Hematopoietic multipotent progenitor cell treated with erythropoietin and hydrocortisone succinate and interleukin-3 and kit ligand, for 17 days (in vitro differentiated cells): ENCODE results near the gene SAP30.

Source experiments
- DNase-seq: peaks from one replicate; pipeline ENCODE4 v3.0.0-alpha.2; 2015; ENCODE audit warnings: low spot score

SAP30 gene

GRCh38 chr4:173370477-173371291 lies at the start of gene SAP30:
TSS of gene SAP30 (plus strand) at chr4:173370954. CDS start at chr4:173371183, 229 bp downstream.
- peak; percentile 97 for DNase-seq

- no peak for DNase-seq
Observed at GRCh38 chr4:173325007-173325736, 45.6 kb upstream of the SAP30 start.

DNA sequence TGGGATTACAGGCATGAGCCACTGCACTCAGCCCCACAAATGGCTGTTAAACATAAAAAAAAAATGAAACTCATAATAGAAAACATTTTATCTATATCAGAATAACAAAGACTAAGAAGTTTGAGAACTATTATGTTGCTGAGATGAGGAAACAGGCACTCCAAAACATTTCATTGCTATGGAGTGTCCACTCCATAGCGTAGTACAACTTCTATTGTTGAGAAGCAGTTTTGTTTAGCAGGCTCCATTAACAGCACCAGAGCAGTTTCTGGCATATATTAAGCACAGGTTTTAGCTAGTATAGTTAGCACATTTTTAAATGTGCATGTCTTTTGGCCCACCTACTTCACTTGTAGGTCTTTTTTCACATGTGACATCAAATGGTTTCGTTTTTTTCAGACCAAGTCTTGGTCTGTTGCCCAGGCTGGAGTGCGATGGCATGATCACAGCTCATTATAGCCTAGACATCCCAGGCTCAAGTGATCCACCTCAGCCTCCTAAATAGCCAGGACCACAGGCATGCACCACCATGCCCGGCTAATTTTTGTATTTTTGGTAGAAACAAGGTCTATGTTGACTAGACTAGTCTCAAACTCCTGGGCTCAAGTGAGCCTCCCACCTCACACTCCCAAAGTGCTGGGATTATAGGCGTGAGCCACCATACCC lies 42.4 kb upstream of the SAP30 start:
- DNase-seq: no peak

GRCh38 chr4:173330590-173330989 lies 40.2 kb upstream of the SAP30 start:
- DNase-seq: peak; percentile 35

GRCh38 chr4:173332021-173332487 lies 38.7 kb upstream of the SAP30 start:
- DNase-seq: peak; percentile 56

GRCh38 chr4:173332963-173333657 lies 37.6 kb upstream of the SAP30 start:
- DNase-seq: peak; percentile 63

- DNase-seq: peak; percentile 72
Observed at GRCh38 chr4:173333658-173334084, 37.1 kb upstream of the SAP30 start.

DNA sequence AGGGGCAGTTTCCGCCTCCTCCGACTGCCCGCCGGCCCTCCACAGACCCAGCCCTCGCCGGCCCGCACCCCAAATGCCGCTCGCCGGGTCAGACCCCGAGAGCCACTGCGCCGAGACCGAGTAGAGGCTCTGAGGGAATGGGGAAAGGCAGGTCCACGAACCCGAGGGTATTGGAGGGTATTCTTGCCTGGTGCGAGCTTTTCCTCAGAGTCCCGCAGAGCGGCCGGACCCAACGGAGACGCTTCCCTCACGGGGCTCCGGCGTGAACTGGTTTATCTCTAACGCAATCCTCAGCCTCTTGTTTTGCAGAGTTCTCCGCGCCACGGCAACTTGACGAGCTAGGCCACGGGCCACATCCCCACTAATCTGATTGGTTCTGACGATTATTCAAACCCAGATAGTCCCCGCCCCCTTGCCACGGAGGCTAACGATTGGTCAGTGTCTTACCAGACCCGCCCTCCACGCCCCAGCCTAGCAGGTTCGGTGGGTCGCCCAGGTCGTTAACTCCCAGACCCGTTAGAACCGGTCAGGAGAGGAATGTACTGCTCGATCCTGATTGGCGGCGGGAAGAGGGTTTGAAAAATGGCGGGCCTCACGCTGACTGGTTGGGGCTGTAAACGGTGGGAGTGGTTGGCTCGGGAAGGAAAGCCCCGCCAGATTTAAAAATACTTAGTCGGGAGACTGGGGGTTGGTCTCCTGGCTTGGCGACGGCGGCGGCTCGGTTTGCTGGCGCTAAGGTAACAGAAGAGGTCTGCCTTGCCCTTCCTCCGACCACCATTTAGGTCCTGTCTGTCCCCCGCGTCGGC lies 36.5 kb upstream of the SAP30 start, which contains the start of gene HMGB2:
Gene HMGB2 (minus strand): TSS at position 274 of the 806 bp plus-strand sequence. CDS start 709 bp downstream, outside the sequence.
- DNase-seq: peak; percentile 99

- peak; percentile 72 for DNase-seq
Observed at GRCh38 chr4:173334891-173335752, 35.6 kb upstream of the SAP30 start.

- DNase-seq: no peak
Observed at GRCh38 chr4:173337463-173337862, 33.3 kb upstream of the SAP30 start.

DNA sequence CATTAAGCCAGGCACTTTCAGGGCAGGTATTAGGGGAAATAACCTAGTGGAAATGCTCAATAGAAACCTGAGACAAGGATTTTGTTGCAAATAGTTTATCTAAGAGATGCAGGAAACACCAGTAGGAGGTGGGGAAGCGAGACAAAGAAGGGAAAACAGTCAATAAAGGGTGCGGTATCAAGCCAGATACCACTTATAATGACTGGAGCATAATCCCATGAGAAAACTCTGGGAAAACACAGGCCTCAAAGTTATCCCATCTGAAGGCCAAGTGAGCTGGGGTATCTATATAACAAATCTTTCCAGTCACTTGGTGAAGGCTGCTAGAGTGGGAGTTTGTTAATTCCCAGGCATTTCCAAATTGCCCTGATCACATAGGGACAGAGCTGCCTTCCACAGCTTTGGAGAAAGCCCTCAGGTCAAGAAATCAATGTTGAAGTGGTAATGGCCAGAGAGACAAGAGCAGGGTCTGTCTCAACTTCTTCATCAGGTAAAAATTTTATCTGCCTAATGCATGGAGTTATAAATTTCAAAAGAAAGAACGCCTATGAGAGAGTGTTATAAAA lies 26.8 kb upstream of the SAP30 start:
- DNase-seq: no peak

DNA sequence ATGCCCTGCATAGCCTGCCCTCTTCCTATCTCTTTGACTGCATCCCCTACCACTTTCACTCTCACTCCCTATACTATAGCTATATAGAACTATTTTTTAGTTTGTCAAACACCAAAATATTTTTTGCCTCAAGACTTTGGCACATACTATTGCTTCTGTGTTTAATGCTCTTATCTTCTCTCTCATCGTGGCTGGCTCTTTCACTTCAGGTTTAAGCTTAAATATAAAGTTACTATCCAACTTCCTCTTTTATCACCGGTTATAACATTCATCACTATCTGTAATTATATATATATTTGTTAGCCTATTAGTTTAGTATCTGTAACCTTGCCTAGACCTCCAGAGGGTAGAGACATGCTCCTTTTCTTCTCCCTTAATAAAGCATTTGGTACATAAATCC lies 25.1 kb upstream of the SAP30 start:
- no peak for DNase-seq

GRCh38 chr4:173346074-173346473 lies 24.7 kb upstream of the SAP30 start:
- no peak for DNase-seq

- DNase-seq: no peak
Observed at GRCh38 chr4:173347467-173347866, 23.3 kb upstream of the SAP30 start.

DNA sequence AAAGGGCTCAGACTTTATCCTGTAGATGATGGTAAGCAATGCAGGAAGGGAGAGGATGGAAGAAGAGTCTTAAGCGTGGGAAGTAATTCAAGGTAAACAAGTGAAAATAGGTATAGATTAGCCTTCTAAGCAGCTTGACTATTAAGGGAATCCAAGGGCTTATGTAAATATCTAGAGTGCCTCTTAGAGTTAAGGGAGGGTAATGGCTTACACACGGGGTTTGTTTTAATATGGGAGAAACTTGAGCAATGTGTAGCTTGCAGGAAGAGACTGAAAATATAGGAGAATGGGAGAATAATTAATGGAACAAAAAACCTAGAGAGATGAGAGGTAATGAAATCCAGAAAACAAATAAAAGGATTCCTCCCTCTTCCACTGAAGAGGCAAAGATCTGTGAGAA lies 12.8 kb upstream of the SAP30 start:
- no peak for DNase-seq

DNA sequence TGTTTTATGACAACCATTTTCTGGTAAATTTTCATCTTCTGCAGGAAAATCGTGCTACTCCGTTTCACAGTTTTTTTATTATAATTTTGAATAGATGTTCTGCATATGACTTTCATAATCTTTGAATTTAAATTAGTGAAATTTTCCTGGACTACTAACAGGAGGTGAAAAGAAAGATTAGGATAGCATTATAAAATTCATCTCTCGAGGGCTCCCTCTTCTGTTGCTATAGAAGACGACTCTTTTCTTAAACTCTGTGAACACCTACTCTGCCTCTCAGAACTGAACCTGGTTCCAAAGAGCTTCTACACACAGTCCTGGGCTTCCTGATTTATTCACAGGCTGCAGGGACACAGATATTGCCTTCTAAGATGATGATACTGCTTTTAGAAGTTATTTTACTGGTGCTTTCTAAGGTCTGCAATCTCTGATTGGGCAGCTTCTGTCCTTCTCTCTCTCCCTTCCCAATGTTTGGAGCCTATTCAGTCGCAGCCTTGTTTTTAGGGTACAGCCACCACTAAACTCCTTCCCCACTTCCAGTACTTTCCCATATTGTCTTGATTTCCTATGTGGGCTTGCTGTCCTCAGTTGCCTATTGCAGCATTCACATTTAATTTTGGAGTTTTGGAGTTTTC lies 10.1 kb upstream of the SAP30 start:
- peak; percentile 32 for DNase-seq

DNA sequence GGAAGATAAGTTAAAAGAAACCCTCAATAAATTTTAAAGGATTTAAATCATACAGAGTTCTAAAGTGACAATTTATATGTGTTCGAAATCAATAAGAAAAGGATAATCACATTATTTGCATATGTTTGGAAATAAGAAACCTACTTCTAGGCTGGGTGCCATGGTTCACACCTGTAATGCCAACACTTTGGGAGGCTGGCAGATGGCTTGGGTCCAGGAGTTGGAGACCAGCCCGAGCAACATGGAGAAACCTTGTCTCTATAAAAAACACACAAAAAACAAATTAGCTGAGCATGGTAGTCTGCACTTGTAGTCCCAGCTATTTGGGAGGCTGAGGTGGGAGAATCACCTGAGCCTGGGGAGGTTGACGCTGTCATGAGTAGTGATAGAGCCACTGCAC lies 8.1 kb upstream of the SAP30 start:
- DNase-seq: no peak

DNA sequence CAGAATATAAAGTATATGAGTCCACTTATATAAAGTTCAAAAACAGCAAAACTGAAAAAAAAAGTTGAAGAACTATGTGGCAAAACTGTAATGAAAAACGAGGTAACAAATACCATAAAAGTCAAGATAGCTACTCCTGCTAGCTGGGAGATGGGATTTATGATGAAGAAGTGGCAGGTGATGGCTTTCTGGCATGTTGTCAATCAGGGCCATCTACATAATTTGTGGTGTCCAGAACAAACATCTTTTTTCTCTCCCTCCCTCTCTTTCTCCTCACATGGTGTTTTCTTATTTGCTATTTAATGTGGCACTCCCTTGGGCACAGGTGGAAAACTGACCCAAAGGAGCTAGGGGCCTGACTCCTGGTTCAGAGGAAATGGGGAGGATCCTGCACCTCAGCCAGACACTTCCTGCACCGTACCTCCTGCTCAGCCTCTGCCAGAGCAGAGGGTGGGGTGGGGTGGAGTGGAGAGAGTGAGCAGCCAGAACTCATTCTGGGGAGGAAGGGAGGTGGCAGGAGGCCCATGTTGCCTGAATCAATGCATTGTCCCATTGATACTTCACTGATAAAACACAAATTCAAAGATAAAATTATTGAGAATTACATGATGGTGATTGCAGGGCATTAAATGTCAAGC lies 5.3 kb upstream of the SAP30 start:
- DNase-seq: peak; percentile 13

DNA sequence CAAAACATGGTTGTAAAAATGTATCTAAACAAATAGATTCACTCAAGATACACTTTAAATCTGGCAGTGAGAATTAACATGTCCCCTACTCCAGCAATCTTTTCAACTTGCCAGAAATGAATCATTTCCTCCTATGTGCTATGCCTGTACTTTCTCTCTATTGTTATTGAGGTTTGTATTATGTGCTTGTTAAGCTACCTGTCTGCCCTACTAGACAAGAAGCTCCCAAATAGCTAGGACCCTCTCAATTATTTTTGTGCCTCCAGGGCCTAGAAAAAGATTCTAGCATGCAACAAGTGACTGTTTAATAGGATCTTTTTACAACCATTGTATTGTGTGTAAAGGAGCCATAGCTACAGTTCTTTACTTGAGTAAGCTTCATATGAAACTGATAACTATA lies 3.5 kb upstream of the SAP30 start:
- DNase-seq: peak; percentile 9
